Activated gamma-delta T cell (primary cell): Measurements from ENCODE around the gene KRTAP9-9.
"Not testable (repeated sequence)": the region's sequence is repeated elsewhere in the genome, so short reads cannot be mapped to it uniquely, and the experiment has no call there.

Source experiments
- DNase-seq: peaks from one replicate; lab custom pipeline; 2025; lab: John Stamatoyannopoulos, UW
- total RNA-seq, 2 donors: gene quantifications; one replicate each; lab custom pipeline; 2026; lab: John Stamatoyannopoulos, UW

The KRTAP9-9 gene
- 0 reads per million in 2 donors for total RNA-seq

- DNase-seq: not testable (repeated sequence)
These were observed at the start of gene KRTAP9-9 for GRCh38 chr17:41255381-41256290. KRTAP9-9 (plus strand) TSS chr17:41255384.

- no peak for DNase-seq
These were observed 43.2 kb upstream of the KRTAP9-9 start for GRCh38 chr17:41211845-41212466.

- no peak for DNase-seq
These were observed 42.5 kb upstream of the KRTAP9-9 start for GRCh38 chr17:41212524-41213169.

GRCh38 chr17:41215681-41216080 lies 39.5 kb upstream of the KRTAP9-9 start:
- DNase-seq: no peak

- DNase-seq: no peak
These were observed 31.4 kb upstream of the KRTAP9-9 start for GRCh38 chr17:41223821-41224220.

GRCh38 chr17:41226051-41226450 lies 29.1 kb upstream of the KRTAP9-9 start:
- no peak for DNase-seq

- DNase-seq: not testable (repeated sequence)
These were observed 28.5 kb upstream of the KRTAP9-9 start, which contains the start of gene KRTAP9-2 for GRCh38 chr17:41226598-41227095. KRTAP9-2 (plus strand) TSS chr17:41226648; CDS start chr17:41226655, 7 bp downstream.

GRCh38 chr17:41230094-41230493 lies 25.1 kb upstream of the KRTAP9-9 start:
- no peak for DNase-seq

- no peak for DNase-seq
These were observed 23.5 kb upstream of the KRTAP9-9 start for GRCh38 chr17:41231731-41232130.

- not testable (repeated sequence) for DNase-seq
These were observed 22.6 kb upstream of the KRTAP9-9 start, which contains the start of gene KRTAP9-3 for GRCh38 chr17:41232399-41233105. KRTAP9-3 (plus strand) TSS chr17:41232449; CDS start chr17:41232502, 53 bp downstream.

- DNase-seq: not testable (repeated sequence)
These were observed 18.1 kb upstream of the KRTAP9-9 start for GRCh38 chr17:41237116-41237515.

- DNase-seq: not testable (repeated sequence)
These were observed 17.2 kb upstream of the KRTAP9-9 start, which contains the start of gene KRTAP9-8 for GRCh38 chr17:41237949-41238437. KRTAP9-8 (plus strand) TSS chr17:41237999; CDS start chr17:41238052, 53 bp downstream.

GRCh38 chr17:41246995-41247787 lies 8.0 kb upstream of the KRTAP9-9 start:
- not testable (repeated sequence) for DNase-seq

GRCh38 chr17:41249637-41250240 lies 5.4 kb upstream of the KRTAP9-9 start, which contains the start of gene KRTAP9-4:
KRTAP9-4 (plus strand) TSS chr17:41249687; CDS start chr17:41249721, 34 bp downstream.
- not testable (repeated sequence) for DNase-seq

- DNase-seq: no peak
These were observed 3.9 kb upstream of the KRTAP9-9 start for GRCh38 chr17:41251261-41251660.

- DNase-seq: no peak
These were observed 323 bp upstream of the KRTAP9-9 start for GRCh38 chr17:41254861-41255260.

- no peak for DNase-seq
These were observed 1.1 kb downstream of the KRTAP9-9 start for GRCh38 chr17:41256291-41256685.

- no peak for DNase-seq
These were observed 3.2 kb downstream of the KRTAP9-9 start for GRCh38 chr17:41258406-41258805.

- DNase-seq: no peak
These were observed 8.0 kb downstream of the KRTAP9-9 start for GRCh38 chr17:41263212-41263611.

- DNase-seq: no peak
These were observed 9.4 kb downstream of the KRTAP9-9 start for GRCh38 chr17:41264599-41264998.
